Stimulated activated naive CD4-positive, alpha-beta T cell treated with Interleukin-2 at 50 U/mL for 16 hours (primary cell): Measurements from ENCODE around the gene CYP1B1.
"Not testable (repeated sequence)": the region's sequence is repeated elsewhere in the genome, so short reads cannot be mapped to it uniquely, and the experiment has no call there.

Experiments
- DNase-seq: peaks from one replicate; lab custom pipeline; 2025; lab: John Stamatoyannopoulos, UW

Gene CYP1B1

DNA sequence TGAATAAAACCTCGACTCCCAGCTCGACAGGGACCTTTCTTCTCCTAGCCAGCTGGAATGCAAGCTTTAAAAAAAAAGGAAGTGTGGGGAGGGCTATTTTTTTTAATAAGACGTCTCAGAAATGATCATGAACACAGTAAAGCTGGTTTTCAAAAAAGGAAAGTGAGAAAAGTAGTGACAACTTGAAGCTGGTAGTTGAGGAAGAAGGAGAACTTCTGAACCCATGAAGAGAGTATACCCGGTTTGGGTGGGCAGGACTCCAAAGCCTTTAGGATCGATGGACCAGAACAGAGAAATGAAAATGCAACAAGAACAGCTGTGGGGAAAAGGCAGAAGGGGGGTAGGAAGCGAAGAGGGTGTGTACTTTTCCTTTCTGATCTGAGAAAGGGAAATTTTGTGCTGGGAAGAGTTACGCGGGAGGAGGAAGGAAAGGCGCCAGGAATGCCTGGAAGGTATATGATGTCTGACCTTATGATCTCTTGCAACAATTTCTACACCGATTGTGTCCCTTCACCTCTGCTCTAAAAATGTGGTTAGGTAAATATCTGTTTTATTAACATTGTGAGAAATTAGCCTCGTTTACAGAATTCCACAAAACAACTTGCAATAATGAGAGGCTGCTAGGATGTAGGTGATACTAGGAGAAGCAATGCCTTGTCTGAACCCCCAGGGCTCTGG is 22.6 kb upstream of the CYP1B1 start:
- no peak for DNase-seq

DNA sequence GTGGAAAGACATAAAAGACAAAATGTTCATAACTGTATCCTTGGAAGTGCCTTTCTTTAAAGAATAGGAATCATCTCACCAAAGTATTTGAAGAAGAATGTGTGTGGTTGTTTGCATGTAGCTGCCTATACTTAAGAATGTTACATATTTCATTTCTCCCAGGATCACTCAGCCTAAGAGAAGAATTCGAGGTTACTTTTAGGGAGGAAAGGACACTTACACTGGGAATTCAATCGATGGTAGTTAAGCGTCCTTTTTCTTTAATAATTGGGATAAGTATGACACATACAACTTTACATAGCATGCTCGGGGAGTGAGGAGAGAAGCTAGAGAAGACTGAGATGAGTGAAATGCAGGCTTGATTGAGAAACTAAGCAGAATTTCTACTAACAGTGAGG is 22.0 kb upstream of the CYP1B1 start:
- no peak for DNase-seq

DNA sequence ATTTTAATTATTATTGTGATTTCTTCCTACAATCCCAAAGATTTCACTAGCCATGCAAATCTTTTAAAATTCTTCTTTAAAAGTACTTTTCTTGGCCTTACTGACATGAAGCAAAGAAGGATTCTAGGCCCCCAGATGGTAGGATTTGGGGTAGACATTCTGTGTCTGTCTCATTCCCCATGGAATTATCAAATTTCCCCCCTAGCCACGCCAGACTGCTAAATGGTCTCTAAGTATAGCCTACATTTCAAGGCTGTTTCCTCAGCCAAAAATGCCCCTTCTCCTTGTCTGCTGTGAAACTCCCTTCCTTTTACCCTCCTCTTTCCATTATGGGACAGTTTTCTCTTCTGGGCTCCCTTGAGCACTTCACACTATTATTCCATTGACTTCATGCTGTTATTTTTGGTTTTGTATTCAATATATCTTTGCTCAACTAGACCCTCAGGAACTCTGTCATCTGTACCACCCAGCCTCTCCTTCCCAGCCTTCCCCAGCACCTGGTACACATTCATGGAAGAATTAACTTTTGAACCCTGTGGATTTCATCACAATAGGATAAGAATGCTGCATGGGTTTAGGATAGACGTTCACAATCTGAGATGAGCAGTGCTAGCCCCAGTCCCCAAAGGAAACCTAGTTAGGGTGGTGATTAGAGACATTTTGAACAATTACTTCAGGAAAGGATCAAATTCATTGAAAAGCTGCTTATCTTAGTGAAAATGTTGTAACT is 21.5 kb upstream of the CYP1B1 start:
- DNase-seq = no peak

DNA sequence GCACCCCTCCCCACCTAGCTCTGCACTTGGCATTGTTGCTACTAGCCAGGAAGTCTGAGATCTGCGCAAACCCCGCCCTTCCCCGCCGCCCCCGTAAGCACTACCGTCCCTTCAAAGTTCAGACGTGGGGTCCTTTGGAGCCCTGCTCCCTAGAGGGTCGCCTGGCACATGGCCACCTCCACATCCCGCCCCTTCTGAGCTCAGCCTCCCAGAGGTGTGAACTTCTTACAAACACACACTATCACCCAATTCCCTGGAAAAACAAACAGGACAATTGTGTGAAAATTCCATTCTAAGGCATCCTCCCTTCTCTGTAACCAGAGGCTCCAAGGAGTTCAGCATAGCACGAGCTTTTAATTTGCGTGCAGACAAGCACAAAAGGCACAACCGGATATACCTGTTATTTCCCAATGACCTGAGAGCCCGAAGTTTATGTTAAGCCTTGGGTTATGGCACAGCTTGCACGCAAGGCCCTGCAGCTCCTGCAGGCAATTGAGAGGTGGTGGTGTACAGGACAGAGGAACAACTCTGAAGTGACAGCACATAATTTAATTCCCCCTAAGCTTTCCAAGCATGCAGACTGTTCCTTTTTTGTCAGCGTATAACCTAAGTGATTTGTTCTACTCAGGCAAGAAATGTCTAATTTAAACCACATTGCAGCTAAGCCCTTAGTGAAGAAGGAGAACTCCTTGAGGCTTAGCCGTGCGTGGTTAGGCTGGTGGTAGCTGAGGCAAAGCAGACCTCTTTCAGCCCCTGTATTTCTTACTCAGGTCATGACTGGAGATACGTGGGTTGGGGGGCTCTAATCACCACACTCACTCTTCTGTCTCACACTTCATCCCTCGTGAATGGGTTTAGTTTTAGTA is 20.3 kb upstream of the CYP1B1 start:
- DNase-seq = no peak

DNA sequence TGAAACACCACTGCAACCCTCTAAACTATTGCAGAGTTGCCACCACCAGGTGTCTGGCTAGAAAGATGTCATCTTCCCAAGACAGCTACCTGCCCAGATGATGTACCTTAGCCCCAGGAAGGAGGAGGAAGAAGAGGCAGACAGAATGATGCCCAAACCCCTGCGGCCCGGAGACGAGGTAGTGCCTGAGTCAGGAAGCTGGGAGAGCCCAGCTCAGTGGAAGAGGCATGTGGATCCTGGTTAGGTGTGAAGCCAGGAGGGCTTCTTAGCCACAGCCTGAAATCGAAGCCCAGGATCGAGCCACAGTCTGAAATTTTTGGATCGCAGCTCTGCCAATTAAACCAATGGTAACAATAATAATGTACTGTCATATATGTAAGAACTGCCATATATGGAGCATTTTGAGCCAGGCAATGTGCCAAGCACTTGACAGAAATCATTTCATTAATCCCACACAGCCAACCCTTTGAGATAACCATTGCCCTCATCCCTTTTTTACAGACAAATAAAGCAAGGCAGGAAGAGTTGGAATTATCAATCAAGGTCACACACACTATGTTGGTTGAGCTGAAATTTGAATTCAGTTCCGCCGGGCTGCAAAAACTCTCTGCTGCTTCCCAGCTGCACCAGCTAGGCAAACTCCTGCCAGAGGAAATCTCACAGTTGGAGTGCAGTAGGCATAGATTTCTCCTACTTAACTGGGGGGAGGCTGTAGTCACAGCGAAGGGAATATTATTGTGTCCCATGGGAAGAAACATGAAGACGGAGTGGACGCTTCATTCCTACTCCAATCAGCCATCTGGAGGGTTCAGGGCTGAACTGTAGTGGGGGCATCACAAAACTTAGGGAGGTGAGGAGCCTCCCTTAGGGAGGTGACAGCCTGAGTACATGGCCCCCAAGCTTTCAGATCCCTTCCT is 19.4 kb upstream of the CYP1B1 start:
- DNase-seq = no peak

DNA sequence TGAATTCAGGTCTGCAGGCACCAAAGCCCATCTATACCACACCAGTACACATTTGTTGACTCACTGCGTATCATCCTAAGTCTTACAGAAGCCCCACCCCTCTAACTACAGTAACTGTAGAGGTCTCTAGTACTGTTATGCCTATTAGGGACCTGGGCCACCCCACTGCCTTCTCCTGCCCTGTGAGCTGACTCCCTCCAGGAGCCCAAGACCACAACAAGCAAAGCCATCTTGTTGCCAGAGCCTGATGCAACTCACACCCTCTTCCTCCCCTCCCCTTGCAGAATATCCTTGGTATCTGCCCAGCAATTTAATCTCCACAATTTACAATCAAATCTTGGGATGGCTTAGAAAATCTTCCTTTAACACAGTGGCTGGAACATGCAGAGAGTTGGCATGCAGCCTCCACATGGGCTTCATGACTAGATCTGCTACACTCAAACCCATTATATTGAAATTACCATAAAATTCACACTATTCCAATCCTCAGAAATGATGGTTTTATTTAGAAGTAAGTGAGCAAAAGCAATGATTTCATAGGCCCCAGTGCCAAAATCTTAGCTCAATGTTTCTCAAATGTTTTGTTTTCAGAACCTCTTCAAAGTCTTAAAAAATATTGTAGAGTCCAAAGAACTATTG is 17.7 kb upstream of the CYP1B1 start:
- DNase-seq = no peak

DNA sequence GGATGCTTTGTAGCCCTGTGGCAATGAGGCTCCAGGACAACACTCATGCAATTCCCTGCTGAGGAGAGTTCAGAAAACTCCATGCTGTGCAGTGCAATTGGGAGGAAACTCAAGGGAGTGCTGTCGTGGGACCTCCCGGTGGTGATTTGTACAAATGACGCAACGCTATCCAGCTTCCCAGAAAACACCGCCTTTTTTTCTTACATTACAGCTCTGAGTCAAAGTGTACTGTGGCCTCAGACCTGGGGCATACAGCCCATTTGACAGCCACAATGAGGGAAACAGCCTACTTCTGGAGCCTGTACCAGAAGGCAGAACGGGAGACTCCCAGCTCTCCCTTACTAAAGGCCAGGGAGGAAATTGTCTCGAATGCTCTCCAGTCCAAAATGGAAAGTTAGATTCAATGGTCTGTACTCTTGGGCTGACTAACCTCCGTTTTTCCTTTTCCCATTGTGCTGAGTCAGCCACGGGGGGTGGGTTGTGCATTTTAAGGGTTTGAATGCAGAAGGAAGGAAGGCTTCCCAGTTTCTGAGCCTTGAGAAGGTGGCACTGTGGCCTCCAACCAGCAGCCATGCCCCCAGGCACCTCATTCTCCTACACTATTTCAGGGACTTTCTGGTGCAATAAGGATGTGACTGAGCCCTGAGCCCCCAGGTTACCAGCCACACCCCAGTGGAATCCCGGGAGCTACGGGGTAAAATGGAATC is 16.4 kb upstream of the CYP1B1 start:
- DNase-seq = no peak

DNA sequence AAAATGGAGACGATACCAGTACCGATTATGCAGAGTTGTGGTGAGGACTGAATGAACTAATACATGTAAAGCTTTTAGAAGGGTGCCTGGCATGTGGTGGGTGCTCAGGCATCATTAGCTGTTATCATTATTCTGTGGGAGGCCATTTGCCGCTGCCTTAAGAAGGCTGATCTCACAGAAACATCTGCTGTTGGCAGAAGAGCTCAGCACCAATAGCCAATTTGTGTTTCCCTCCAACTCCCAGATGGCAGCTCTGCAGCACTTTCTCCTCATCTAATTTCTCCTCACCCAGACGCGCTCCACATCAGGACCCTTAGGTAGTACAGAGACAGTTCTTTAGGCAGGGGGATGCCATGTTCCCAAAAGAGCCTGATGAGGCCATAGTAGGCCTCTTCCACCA is 15.8 kb upstream of the CYP1B1 start:
- DNase-seq = no peak

DNA sequence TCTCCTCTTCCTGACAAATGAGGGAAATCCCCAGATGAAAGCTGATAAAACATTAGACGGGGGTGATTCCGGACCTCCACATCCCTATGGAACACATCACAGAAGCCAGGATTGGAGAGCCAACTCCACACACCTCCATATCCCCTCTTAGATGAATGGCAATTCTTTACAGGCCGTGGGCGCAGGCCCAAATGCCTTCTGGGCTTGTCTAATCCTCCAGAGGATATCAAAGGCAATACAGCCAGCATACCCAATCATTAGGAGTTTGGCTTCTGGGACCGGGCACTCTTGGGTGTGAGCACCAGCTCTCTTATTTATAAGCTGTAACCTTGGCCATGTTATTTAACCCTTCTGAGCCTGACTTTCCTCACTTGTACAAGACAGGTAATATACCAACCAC is 15.0 kb upstream of the CYP1B1 start:
- no peak for DNase-seq

DNA sequence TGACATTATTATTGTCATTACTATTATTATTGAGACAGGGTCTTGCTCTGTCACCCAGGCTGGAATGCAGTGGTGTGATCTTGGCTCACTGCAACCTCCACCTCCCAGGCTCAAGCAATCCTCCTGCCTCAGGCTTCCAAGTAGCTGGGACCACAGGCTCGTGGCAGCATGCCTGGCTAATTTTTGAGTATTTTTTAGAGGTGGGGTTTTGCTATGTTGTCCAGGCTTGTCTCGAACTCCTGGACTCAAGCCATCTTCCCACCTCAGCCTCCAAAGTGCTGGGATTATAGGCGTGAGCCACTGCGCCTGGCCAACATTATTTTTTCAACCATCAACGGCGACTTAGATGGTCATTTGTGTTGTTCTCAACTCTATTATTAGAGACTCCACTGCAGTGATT is 14.3 kb upstream of the CYP1B1 start:
- DNase-seq = not testable (repeated sequence)

DNA sequence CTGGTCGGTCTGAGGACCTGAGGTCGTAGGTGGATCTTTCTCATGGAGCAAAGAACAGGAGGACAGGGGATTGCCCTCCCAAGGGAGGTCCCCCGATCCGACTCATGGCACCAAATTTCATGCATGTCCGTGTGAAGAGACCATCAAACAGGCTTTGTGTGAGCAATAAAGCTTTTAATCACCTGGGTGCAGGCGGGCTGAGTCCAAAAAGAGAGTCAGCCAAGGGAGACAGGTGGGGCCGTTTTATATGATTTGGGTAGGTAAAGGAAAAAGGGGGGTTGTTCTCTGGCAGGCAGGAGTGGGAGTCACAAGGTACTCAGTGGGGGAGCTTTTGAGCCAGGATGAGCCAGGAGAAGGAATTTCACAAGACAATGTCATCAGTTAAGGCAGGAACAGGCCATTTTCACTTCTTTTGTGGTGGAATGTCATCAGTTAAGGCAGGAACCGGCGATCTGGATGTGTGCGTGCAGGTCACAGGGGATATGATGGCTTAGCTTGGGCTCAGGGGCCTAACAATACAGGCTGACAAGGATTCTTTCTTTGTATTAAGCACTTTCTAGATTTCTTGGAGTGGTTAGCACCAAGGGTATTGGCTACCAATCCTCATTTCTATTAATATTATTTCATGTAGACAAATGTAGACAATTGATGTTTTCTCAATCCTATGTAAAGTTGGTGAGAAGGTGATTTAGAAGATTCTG is 10.2 kb upstream of the CYP1B1 start:
- not testable (repeated sequence) for DNase-seq

DNA sequence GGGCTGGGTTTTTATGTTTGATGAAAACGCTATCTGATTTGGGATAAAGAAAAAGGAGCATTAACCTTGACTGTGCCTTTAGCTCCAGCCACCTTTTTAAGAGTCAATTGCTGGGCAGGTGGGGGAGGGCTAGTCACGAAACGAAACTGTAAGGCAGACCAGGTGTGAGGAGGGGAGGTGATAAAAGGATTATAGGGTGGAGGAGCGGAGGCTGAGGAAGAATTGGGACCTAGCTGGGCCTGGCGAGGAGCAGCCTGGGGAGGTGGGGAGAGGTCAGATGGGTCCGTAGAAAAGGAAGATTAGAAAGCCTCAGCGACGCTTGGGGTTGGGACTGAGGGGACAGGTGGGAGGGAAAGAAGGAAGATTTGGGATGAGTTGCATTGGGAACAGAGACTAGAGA is 8.6 kb upstream of the CYP1B1 start:
- DNase-seq = not testable (repeated sequence)

DNA sequence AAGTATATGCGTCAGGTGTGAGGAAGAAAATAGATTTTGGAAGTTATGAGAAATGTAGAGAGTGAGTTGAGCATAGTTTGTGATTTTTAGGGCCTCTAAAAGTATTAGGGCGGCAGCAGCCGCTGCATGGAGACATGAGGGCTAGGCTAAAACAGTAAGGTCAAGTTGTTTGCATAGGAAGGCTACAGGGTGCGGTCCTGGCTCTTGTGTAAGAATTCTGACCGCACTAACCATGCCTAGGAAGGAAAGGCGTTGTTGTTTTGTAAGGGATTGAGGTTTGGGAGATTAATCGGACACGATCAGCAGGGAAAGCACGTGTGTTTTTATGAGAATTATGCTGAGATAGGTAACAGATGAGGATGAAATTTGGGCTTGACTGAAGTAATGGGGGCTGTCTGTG is 6.8 kb upstream of the CYP1B1 start:
- DNase-seq = not testable (repeated sequence)

DNA sequence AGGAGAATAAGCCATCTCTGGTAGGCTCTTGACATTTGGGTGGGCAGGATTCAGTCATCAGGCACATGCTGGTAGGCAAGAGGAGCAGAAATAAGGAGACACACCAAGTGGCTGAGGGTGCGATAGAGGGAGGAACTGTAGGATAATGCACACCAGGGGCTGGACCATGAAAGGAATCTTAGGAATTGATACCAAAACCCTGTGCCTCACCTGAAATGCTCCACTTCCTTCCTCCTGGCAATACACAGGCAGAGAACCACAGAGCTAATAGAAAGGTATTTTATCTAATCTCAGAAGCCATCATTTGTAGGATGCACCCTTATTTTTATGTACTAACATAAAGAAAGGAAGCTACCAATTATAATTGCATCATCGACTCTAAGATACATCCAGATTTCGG is 4.4 kb upstream of the CYP1B1 start:
- DNase-seq = no peak

DNA sequence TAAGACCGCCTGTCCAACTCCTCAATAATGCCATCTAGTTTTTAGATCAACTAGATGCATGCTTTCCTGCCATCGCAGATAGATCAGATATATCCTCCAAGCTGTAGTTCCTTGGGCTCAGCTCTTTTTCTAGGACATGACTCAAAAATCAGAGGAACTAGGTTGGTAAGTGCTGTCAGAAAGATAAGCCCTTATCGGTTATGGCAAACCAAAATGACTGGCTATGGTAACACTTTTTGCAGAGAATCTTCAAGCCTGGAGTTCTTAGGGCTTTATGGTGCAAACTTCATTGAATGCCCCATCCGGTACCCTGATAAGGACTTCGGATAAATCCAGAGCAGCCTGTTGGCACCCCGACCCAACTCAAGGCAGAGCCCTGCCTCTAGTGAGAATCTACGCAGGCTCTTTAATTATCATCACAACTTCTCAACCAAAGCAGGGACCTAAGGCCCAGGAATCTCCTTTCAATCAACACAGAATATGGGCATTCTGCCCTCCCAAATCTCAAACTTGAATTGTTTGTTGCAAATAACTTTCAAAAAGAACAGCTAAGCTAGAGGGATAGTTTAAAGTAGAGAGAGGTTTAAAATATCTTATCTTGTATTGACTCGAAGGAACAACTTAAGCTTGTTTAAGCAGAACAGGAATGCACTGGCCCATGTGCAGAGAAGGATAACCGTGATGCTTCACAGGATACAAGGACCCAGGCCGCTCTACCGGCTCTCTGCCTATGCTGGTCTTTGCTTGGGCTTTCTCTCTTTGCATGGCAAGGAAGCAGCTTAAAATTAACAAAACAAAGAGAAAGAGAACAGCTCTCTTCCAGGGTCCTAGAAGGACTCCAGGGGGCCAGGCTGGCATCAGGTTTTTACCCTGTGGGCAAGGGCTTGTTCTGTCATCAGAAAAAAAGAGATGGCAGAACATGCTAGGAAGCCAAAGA is 3.4 kb upstream of the CYP1B1 start:
- no peak for DNase-seq

DNA sequence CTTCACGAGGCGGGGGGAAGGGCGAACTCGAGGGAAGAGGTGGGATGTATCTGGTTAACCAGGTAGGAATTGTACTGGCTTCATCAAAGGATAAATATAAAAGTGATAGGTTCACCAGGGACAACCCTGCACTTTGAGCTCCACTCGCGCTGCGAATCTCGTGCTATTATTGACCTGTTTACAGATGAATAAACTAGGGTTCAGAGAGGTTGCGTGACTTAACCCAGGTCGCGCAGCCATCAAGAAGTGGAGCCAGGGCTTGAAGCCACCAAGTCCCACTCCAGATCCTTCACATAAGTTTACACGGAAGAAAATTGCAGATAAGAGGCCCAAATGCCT is 1.4 kb upstream of the CYP1B1 start:
- DNase-seq = no peak

DNA sequence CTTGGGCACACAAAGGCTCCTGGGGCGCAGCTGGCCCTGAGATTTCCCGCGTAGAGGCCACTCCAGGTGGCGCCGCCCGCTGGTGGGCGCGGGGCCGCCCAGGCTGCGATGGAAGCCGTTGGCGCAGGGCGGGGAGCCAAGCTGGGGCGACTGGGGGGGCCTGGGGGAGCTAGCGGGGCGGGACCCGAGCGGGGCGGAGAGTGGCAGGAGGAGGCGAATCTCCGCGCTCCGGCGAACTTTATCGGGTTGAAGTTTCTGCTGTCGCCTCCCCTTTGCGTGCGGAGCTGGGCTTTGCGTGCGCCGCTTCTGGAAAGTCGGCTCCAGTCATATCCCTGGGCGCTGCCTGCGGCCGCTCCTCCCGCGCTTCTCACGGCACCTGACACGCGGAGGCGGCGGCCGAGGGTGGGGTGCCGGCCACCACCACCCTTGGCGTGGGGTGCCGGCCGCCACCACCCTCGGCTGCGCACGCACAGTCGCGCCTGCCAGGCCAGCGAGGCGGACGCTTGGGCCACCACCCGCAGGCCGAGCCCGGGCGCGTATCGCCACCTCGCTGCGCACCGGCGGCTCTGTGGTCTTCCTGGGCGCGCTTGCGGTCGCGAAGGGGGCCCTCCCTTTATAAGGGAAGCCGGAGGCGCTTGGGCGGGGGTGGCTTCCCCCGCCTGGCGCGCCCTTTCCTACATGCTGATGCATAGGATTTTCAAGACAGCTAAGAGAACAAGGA is 919 bp upstream of the CYP1B1 start:
- peak; percentile 79 for DNase-seq

DNA sequence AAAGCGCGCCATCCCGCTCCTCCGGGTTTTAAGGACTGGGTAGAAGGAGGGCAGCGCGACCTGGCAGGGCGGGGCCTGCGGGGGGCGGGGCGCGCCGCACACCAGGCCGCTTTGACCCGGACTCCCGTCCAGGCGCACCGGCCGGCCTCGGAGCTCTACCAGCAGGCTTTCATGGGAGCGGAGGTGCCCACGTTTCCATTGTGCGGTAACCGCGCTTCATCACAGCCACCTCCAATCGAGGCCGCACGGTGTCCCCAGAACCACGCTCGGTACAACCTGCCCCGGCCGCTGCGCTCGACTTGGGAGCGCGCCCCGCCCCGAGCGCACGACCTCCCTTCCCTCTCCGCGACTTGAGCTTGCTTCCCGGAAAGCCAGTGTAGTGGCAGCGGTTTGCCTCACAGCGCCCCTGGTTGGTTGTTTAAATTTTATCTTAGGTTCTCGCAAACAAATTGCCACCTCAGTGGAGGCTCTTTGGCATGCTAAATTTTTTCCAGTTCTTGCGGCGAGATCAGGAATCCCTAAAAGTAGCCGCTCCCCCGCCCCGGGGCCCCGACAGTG is 280 bp upstream of the CYP1B1 start:
- peak; percentile 57 for DNase-seq
